MCF 10A (cell line): ENCODE data around the gene GPC6. TPM values are rescaled to one million over a fixed set of nuclear protein-coding genes. Genes with fewer than 3 reads are reported as not detected.

ENCODE experiments used
- BruUV-seq: library from RNA; stranded (reverse); fragments of 400-500 nt; replicated peaks from 2 replicates; lab custom pipeline; 2021; lab: Mats Ljungman, UMichigan
- CTCF ChIA-PET: fragments of 300-600 bp; sonication (Branson Sonifier 250); formaldehyde crosslinking; extraction: SDS; loops from one replicate; lab custom pipeline; 2021; ENCODE audit warnings: antibody characterized with exemption, inconsistent platforms; lab: Yijun Ruan, JAX
- POLR2A ChIA-PET: fragments of 300-600, 350-650 bp; sonication (Branson Sonifier 250); formaldehyde crosslinking; extraction: SDS; loops from one replicate; lab custom pipeline; 2020; ENCODE audit warnings: antibody characterized with exemption, inconsistent platforms; lab: Yijun Ruan, JAX
- DNase-seq: peaks from one replicate; pipeline ENCODE4 v3.0.0-alpha.2; 2018; ENCODE audit not compliant: unreplicated experiment
- H3K27ac Mint-ChIP-seq: one replicate; pipeline ENCODE4 v1.8.0; 2022; ENCODE audit warnings: mild to moderate bottlenecking, low read depth, mixed read lengths; ENCODE audit not compliant: unreplicated experiment
- H3K27me3 Mint-ChIP-seq: one replicate; pipeline ENCODE4 v1.8.0; 2022; ENCODE audit warnings: mixed read lengths; ENCODE audit not compliant: insufficient read depth, unreplicated experiment
- H3K36me3 Mint-ChIP-seq: one replicate; pipeline ENCODE4 v1.8.0; 2022; ENCODE audit warnings: mild to moderate bottlenecking, moderate library complexity, mixed read lengths; ENCODE audit not compliant: insufficient read depth, unreplicated experiment
- H3K4me1 Mint-ChIP-seq: one replicate; pipeline ENCODE4 v1.8.0; 2022; ENCODE audit warnings: mixed read lengths; ENCODE audit not compliant: insufficient read depth, unreplicated experiment
- H3K4me3 Mint-ChIP-seq: one replicate; pipeline ENCODE4 v1.8.0; 2022; ENCODE audit warnings: mild to moderate bottlenecking, moderate library complexity, mixed read lengths; ENCODE audit not compliant: unreplicated experiment
- H3K9me3 Mint-ChIP-seq: one replicate; pipeline ENCODE4 v1.8.0; 2022; ENCODE audit warnings: mixed read lengths; ENCODE audit not compliant: unreplicated experiment
- intact Hi-C: fragments of 100-400 bp; cut with micrococcal nuclease; formaldehyde crosslinking; loops from 2 replicates; pipeline ENCODE4 v1.14.1; 2022
- total RNA-seq: library from RNA; stranded (reverse); gene quantifications from 2 replicates; pipeline ENCODE4 v1.2.3, GENCODE V29; 2022
- TF ChIP-seq, protein P1 (sequence below): fragments of 200-600 bp; IDR thresholded peaks from one replicate; pipeline ENCODE4 v1.8.0; 2022; ENCODE audit warnings: antibody characterized with exemption, mild to moderate bottlenecking; ENCODE audit not compliant: unreplicated experiment

The GPC6 gene
- total RNA-seq, 1 experiment from 2014 or later: 8.4 TPM

DNA sequence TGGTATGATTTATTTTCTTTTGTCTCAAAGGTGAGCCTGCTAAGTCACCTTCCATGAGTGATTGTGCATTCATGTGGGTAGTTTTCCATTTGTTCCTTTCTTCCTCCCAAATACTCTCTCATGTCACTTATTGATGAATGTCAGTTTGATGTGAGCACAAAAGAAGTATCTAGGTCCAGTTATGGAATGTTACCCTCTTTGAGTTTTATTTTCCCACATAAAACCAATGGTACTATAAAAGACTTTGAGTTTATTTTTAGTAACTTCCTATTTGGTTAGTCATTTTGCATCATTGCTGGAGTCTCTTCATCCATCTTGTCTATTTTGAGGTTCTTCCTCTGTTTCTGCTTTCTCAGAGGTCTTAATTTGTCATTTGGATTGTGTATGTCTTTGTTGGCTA lies 321.3 kb downstream of the GPC6 start:
- Mint-ChIP-seq H3K36me3 (peaks cover 2% of the 10 kb centered on the region), H3K27ac (no peak overlapping the region), H3K4me3 (no peak overlapping the region), H3K9me3 (no peaks in the 10 kb centered on the region), H3K27me3 (no peaks in the 10 kb centered on the region), H3K4me1 (peaks cover 15% of the 10 kb centered on the region)
- ChIA-PET CTCF (no interaction called here), POLR2A (no interaction called here)
- TF ChIP-seq, protein P1, sequence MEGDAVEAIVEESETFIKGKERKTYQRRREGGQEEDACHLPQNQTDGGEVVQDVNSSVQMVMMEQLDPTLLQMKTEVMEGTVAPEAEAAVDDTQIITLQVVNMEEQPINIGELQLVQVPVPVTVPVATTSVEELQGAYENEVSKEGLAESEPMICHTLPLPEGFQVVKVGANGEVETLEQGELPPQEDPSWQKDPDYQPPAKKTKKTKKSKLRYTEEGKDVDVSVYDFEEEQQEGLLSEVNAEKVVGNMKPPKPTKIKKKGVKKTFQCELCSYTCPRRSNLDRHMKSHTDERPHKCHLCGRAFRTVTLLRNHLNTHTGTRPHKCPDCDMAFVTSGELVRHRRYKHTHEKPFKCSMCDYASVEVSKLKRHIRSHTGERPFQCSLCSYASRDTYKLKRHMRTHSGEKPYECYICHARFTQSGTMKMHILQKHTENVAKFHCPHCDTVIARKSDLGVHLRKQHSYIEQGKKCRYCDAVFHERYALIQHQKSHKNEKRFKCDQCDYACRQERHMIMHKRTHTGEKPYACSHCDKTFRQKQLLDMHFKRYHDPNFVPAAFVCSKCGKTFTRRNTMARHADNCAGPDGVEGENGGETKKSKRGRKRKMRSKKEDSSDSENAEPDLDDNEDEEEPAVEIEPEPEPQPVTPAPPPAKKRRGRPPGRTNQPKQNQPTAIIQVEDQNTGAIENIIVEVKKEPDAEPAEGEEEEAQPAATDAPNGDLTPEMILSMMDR: no peak
- no TSS peak for BruUV-seq
- no peak for DNase-seq
- intact Hi-C loops: no loop called here

DNA sequence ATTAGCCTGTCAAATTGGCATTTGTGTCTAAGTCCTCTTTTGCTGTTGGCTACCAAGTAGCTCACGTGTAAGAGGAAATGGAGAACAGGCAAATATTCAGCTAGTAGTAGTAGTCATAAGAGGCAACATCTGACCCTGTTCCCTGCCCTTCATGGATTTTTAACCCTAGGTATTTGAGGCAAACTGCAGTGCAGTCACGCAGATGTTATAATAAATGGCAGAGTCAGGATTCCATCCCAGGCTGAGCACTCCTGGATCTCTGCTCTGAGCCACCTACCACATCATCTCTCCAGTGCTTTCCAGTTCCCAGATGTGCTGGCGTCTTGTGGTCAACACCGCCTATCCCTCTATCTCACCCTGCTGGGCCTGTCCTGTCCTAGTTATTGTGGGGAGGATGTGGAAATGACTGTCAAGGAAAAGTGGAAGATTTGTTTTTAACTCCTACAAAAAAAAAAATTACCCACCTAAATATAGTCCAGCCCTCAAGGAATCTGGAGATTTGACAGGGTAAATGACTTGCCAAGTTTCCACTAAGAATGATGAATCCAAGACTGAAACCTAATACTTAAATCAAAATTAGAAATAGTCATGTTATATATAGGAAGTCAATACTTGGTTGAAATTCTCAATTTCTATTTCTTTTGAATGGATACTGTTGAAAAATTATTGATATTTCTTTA lies 322.9 kb downstream of the GPC6 start:
- POLR2A ChIA-PET: no interaction called here
- intact Hi-C loops: no loop called here
- H3K4me3 Mint-ChIP-seq: no peak overlapping the region
- BruUV-seq: no TSS peak
- TF ChIP-seq, protein P1: no peak
- peaks cover 15% of the 10 kb centered on the region for H3K4me1 Mint-ChIP-seq
- CTCF ChIA-PET: no interaction called here
- H3K36me3 Mint-ChIP-seq: no peaks in the 10 kb centered on the region
- DNase-seq: no peak
- no peak overlapping the region for H3K27ac Mint-ChIP-seq
- H3K27me3 Mint-ChIP-seq: no peaks in the 10 kb centered on the region
- no peaks in the 10 kb centered on the region for H3K9me3 Mint-ChIP-seq

DNA sequence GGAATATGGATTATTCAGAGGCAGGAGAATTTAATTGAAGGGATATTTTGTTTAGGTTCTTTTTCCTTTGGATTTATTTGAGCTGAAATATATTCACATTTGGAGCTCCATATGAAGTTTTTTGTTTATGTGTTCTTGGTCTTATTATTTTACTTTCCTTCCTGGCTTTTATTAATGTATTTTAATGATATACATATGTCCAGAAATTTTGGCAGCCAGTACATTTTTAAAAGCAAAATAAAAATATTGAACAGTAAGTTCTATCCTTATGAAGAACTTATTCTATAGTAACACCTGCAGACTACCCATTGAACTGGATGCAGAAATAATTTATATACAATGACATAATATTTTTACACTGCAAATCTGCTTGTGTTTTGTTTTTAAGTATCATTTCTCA lies 323.6 kb downstream of the GPC6 start:
- no TSS peak for BruUV-seq
- Mint-ChIP-seq H3K27me3 (no peaks in the 10 kb centered on the region), H3K36me3 (no peaks in the 10 kb centered on the region), H3K4me1 (peaks cover 15% of the 10 kb centered on the region), H3K27ac (no peak overlapping the region), H3K4me3 (no peak overlapping the region), H3K9me3 (no peaks in the 10 kb centered on the region)
- intact Hi-C loops: no loop called here
- TF ChIP-seq, protein P1: no peak
- ChIA-PET CTCF (no interaction called here), POLR2A (interaction anchor here (0.7 kb wide), 1 partner anchor 14 kb away, joined by 3 read pairs; no protein-coding TSS in a partner anchor)
- DNase-seq: no peak

DNA sequence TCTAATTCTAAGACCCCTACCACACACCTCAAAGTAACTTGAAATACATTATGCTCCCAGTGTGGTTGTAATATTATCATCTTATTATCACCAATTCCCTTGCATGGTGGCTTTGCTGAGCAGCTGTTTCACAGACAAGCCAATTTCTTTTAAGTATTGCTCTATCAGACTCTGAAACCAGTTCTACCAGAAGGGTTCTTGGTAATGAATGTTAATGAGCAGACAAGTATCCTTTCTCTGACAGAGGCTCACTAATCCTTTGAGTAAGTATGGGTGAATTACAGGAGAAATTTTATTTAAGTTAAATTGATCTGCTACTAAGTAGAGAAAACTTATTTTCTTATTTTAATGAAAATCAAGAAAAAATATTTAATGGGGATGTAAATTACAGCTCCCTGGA lies 326.0 kb downstream of the GPC6 start:
- Mint-ChIP-seq H3K36me3 (no peaks in the 10 kb centered on the region), H3K9me3 (no peaks in the 10 kb centered on the region), H3K4me1 (peaks cover 10% of the 10 kb centered on the region), H3K27ac (no peak overlapping the region), H3K27me3 (no peaks in the 10 kb centered on the region), H3K4me3 (no peak overlapping the region)
- TF ChIP-seq, protein P1: no peak
- POLR2A ChIA-PET: interaction anchor here (0.6 kb wide), 1 partner anchor 18 kb away, joined by 3 read pairs; no protein-coding TSS in a partner anchor
- BruUV-seq: no TSS peak
- intact Hi-C loops: no loop called here
- DNase-seq: no peak
- CTCF ChIA-PET: no interaction called here
